Epithelial cell of esophagus (primary cell): ENCODE results near the gene SLC36A1.

Source experiments
- DNase-seq: peaks from one replicate; pipeline ENCODE4 v3.0.0; 2010; ENCODE audit warnings: low read depth
- H3K4me3 ChIP-seq: 2 replicates; pipeline ENCODE4 v1.5.1; 2011; ENCODE audit warnings: mild to moderate bottlenecking, low read length, control low read depth
- TF ChIP-seq, protein P1 (sequence below): IDR thresholded peaks from 2 replicates; pipeline ENCODE4 v1.5.1; 2011; ENCODE audit warnings: low read depth, mild to moderate bottlenecking, low read length, control low read depth, inconsistent platforms; ENCODE audit not compliant: insufficient read depth; ENCODE audit errors: missing control alignments

The SLC36A1 gene

DNA sequence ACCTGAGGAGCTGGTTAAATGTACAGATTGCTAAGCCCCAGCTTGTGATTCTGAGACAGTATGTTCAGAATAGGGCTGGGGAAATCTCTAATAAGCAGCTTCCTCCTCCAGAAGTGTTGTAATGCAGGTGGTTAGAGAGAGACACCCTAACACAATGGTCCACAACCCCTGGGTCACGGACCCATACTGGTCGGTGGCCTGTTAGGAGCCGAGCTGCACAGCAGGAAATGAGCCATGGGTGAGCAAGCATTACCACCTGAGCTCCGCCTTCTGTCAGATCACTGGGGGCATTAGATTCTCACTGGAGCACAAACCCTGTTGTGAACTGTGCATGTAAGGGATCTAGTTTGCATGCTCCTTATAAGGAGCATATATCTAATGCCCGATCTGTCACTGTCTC lies 61.8 kb downstream of the SLC36A1 start:
- TF ChIP-seq, protein P1, sequence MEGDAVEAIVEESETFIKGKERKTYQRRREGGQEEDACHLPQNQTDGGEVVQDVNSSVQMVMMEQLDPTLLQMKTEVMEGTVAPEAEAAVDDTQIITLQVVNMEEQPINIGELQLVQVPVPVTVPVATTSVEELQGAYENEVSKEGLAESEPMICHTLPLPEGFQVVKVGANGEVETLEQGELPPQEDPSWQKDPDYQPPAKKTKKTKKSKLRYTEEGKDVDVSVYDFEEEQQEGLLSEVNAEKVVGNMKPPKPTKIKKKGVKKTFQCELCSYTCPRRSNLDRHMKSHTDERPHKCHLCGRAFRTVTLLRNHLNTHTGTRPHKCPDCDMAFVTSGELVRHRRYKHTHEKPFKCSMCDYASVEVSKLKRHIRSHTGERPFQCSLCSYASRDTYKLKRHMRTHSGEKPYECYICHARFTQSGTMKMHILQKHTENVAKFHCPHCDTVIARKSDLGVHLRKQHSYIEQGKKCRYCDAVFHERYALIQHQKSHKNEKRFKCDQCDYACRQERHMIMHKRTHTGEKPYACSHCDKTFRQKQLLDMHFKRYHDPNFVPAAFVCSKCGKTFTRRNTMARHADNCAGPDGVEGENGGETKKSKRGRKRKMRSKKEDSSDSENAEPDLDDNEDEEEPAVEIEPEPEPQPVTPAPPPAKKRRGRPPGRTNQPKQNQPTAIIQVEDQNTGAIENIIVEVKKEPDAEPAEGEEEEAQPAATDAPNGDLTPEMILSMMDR: no peak
- no peak overlapping the region for H3K4me3 ChIP-seq
- DNase-seq: peak; percentile 69

DNA sequence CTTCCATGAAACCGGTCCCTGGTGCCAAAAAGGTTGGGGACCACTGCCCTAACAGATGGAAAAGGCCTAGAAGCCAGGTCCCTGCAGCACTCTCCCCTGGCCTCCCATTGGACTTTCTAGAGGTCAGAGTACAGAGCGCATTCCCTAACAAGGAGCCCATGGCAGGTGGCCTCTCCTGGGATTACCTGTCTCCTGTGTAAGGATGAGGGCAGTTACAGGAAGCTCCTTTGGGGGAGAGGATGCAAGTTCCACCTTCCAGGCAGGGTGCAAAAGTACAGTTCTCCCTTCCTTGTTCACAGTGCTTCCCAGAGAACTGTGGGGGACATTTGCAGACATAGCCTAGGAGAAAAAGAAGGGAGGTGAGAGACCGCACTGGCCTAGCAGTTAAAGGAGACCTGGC lies 62.4 kb downstream of the SLC36A1 start:
- TF ChIP-seq, protein P1: no peak
- DNase-seq: no peak

DNA sequence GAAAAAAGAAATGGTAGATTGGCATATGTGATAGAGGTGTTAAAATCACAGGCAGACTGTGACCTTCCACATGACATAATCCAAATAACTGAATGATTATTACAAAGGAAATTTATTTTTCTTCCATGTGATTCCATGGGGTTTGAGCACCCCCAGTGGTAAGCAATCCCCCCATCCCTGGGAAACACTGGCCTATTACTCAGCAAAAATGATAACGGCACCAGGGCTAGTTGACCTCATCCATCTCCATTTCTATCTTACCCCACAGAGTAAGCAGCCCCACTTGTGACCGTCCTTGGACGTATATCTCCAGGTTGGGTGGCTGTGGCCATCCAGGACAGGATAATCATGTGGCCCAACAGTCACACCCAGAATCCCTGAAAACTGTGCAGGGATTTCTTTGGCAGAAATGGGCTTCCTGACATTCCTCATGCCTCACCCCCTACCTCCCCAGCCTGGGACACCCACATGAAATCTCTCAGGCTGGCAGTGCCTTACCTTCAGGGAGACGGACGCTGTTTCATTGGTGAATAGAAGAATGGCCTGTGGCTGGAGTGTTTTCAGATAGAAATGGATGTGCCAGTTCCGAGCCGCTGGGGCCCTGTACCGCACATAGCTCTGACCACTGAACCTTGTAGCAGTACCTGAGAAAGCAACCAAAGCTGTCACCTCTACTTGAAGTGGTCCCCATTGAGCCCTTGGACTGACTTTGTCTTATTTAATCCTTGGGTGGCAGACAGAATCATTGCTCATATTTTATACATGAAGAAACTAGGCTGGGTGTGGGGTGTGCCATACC lies 69.9 kb downstream of the SLC36A1 start:
- no peak for DNase-seq
- TF ChIP-seq, protein P1: no peak
- no peak overlapping the region for H3K4me3 ChIP-seq

More for the DNA sequence above, 62.4 kb downstream of the SLC36A1 start:
- H3K4me3 ChIP-seq: no peak overlapping the region

DNA sequence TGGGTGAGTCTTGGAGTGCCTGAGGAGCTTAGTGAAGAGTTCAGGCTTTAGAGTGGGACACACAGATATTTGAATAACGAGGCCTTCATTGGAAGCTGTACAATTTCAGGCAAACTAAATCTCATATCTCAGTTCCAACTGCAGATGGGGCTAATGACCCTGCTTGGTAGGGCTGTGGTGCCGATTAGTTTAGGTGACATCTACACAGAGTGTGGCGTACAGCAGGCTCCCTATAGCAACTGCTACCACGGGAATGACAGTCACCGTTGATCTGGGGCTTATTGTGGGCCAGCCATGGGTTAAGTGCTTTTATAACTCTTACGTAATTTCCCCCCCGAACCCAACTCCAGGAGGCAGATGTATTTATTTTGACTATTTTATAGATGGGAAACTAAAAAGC lies 72.9 kb downstream of the SLC36A1 start:
- DNase-seq: no peak
- no peak overlapping the region for H3K4me3 ChIP-seq
- TF ChIP-seq, protein P1: no peak

DNA sequence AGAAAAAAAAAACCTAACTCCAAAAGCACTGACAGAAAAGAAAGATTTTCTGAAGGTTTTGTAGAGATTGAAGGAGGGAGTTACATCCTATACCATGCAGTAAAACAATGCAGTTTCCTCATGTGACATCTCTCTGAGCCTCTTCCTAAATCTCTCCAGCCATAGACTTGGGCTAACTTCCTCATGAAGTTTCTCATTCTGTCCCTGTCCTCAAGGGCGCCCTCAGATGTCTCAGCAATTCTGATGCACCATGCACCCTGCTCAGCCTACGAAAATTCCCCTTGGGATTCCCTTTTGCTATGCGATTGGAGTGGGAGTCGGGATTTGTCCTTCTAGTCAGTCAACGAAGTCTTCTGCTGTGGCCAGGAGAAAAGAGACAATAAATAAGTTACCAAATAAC lies 74.8 kb downstream of the SLC36A1 start:
- DNase-seq: no peak
- TF ChIP-seq, protein P1: no peak
- no peak overlapping the region for H3K4me3 ChIP-seq

DNA sequence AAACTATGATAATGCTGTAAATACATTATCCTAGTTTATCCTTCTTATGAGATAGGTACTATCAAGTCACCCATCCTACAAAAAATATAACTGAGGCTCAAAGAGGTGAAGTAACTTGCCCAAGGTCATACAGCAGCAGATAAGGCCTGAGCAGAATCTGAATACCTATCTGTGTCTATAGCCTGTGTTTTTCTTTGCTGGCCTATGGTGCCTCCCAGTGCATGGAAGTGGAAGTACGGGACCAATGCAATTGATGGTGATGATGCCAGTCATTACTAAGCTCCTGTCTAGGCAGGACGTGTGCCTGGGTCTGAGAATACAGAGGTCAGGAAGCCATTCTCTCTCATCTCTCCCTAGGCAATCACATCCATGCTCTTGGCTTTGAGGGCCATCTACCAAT lies 75.9 kb downstream of the SLC36A1 start:
- peak; percentile 73 for DNase-seq
- TF ChIP-seq, protein P1: peak; percentile 70
- H3K4me3 ChIP-seq: no peak overlapping the region

DNA sequence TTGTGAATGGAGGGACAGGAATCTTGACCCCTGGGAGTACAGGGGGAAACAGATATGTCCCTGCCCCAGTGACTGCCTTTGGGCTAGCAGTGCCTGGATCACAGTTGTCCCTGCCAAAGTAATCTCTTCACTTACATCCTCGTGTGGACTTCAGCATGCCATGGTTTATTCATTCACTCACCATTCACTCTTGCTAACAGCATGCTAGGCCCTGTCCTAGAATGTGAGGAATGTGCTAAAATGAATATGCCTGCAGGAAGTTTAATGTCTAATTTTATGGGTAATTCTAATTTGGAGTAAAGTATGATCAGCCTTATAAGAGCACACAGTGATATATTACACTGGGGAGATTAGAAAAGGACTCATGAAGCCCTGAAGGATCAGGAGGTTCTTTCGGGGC lies 80.8 kb downstream of the SLC36A1 start:
- no peak overlapping the region for H3K4me3 ChIP-seq
- TF ChIP-seq, protein P1: no peak
- no peak for DNase-seq
